OCI-LY1 (cell line): ENCODE data around the gene LRIG3.

Experiments used
- EZH2 ChIP-seq: fragments of 200-600 bp; sonication (generic), shearing (Covaris generic); IDR thresholded peaks from 2 replicates; pipeline ENCODE4 v1.8.0; 2017; ENCODE audit warnings: borderline replicate concordance, mixed run types, mild to moderate bottlenecking, antibody characterized with exemption, low read length, moderate library complexity, mixed read lengths
- TF ChIP-seq, protein P1 (sequence below): fragments of 200-600 bp; sonication (generic), shearing (Covaris generic); IDR thresholded peaks from 2 replicates; pipeline ENCODE4 v1.5.1; 2017; ENCODE audit warnings: mild to moderate bottlenecking, antibody characterized with exemption, low read length, moderate library complexity, mixed read lengths

DNA sequence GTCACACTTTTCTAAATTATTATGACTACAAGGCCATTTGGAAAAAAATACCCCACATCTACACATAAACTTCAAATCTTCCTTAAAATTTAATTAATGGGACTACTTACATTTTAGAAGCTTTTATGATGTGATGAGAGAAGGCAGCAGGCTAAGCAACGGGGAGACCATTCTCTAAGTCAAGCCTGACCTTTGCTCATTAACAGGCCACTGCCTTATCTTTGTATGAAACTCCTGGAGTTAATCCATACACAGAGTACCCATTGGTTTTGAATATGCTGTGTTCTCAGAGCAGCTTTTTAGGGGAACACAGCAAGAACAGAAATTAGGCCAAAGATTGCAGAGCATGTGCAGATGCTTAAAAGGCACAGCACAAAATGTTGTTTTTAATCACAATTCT is 35.5 kb upstream of the LRIG3 start:
- TF ChIP-seq, protein P1, sequence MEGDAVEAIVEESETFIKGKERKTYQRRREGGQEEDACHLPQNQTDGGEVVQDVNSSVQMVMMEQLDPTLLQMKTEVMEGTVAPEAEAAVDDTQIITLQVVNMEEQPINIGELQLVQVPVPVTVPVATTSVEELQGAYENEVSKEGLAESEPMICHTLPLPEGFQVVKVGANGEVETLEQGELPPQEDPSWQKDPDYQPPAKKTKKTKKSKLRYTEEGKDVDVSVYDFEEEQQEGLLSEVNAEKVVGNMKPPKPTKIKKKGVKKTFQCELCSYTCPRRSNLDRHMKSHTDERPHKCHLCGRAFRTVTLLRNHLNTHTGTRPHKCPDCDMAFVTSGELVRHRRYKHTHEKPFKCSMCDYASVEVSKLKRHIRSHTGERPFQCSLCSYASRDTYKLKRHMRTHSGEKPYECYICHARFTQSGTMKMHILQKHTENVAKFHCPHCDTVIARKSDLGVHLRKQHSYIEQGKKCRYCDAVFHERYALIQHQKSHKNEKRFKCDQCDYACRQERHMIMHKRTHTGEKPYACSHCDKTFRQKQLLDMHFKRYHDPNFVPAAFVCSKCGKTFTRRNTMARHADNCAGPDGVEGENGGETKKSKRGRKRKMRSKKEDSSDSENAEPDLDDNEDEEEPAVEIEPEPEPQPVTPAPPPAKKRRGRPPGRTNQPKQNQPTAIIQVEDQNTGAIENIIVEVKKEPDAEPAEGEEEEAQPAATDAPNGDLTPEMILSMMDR: no peak
- no peak for TF ChIP-seq EZH2
